H7 (cell line): ENCODE measurements around the gene MANBA. TPM values are rescaled to one million over a fixed set of nuclear protein-coding genes. Genes with fewer than 3 reads are reported as not detected.

Experiments used
- DNase-seq: peaks from one replicate; pipeline ENCODE4 v3.0.0; 2012
- H3K27me3 ChIP-seq: 2 replicates; pipeline ENCODE4 v1.6.0; 2011; ENCODE audit warnings: mild to moderate bottlenecking, low read length; ENCODE audit not compliant: control insufficient read depth, insufficient read depth
- H3K36me3 ChIP-seq: replicated peaks from 2 replicates; pipeline ENCODE4 v1.5.1; 2011; ENCODE audit warnings: low read length; ENCODE audit not compliant: control insufficient read depth, insufficient read depth
- H3K4me3 ChIP-seq: 2 replicates; pipeline ENCODE4 v1.5.1; 2011; ENCODE audit warnings: low read depth, mild to moderate bottlenecking, control low read depth, low read length, moderate library complexity; ENCODE audit not compliant: insufficient read depth
- total RNA-seq: library from RNA; depleted of rRNA; stranded (reverse); fragments of >200 nt; shearing (Covaris generic); gene quantifications from 2 replicates; pipeline ENCODE4 v1.2.3, GENCODE V29; 2014; rRNA removed

The MANBA gene
- 16.1 and 31.8 TPM in 2 replicates for total RNA-seq

DNA sequence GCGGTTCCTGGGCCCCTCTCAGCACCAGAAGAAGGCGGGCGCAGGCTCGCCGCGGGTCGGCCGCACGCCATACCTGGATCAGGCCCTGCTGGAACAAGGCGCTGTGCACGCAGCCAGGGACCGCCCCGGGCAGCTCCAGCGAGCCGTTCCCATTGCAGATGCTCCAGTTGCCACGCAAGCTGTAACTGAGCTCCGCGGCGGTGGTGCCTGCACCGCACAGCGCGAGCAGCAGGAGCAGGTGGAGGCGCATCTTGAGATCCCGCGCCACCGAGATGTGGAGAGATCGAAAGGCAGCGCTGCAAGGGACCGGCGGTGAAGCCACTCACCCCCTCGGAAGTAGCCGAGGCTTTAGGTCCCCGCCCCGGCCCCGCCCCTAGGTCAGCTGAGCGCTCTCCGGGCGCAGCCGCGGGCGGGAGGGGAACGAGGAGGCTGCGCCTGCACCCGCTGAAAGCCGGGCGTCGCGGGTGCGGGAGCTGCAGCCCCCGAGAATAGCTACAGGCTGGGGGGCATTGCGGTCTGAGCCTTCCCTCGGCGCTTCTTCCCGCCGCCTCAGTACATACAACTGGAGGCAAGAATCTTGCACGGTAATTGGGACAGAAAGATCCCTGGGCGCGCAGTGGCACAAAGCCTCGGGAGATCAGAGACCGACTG is at the start of gene MANBA:
TSS of gene MANBA (minus strand) at position 324 of the 651 bp plus-strand sequence. CDS start at position 250, 74 bp downstream.
- H3K36me3 ChIP-seq: no peaks in the 10 kb centered on the region
- H3K27me3 ChIP-seq: no peaks in the 10 kb centered on the region; the same call in 1 of the 2 replicates
- H3K4me3 ChIP-seq: peak within 1 kb of the TSS; percentile 89
- DNase-seq: peak; percentile 93

DNA sequence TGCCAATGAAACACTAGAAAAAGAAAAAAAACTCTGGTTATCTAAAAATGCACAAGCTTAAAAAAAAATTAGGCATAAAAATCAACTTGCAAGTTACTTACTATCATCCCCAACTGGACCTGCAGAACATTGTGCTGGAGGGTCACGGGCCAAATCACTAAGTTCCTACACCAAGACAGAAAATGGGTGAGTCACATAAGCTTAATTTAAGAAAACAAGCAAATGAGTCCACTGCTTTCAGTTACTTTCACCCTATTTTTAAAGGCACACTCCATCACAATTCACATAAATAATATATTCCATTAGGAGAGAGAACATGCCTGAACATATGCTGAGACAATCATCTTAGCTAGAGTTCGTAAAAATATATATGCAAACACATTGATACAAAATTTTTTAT is 48.9 kb upstream of the MANBA start:
- no peak for DNase-seq
- H3K27me3 ChIP-seq: no peaks in the 10 kb centered on the region
- H3K4me3 ChIP-seq: no peak overlapping the region
- H3K36me3 ChIP-seq: peaks cover 1% of the 10 kb centered on the region

DNA sequence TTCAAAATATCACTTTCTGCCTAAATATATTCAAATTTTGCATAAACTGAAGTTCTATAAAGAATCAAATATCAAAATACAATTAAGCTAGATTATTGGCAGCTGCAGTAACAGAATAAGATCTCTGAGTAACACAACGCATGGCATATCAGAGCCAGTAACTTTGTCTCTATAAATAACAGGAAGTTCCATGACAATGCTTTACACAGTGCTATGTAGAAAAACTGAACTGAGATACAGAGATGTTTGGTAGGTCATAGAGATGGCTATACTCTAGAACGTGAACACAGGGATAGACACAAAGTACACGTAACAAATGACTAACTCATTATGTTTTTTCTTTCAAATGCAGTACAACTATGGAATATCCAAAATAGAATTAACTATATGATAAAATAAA is 48.4 kb upstream of the MANBA start:
- H3K36me3 ChIP-seq: peaks cover 1% of the 10 kb centered on the region
- no peak for DNase-seq
- no peak overlapping the region for H3K4me3 ChIP-seq
- no peaks in the 10 kb centered on the region for H3K27me3 ChIP-seq

DNA sequence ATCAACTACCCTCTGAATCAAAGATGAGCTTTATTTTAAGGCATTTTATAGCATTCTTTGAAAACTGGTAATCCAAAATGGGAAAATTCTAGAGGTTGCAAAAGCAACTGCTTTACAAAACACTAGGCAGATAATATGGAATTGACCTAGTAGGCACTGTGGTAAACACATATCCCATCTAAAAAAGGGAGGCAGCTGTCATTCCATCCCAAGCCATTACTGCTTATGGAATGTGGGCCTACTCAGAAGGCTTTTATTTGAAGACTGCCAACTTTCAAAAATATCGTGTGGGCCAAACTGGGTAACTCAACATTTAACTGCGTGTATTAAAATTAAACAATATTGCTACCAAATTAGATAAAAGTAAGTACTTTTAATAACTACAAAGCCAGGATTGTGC is 47.2 kb upstream of the MANBA start:
- Histone ChIP-seq H3K27me3 (no peaks in the 10 kb centered on the region), H3K36me3 (peaks cover 4% of the 10 kb centered on the region), H3K4me3 (no peak overlapping the region)
- no peak for DNase-seq

DNA sequence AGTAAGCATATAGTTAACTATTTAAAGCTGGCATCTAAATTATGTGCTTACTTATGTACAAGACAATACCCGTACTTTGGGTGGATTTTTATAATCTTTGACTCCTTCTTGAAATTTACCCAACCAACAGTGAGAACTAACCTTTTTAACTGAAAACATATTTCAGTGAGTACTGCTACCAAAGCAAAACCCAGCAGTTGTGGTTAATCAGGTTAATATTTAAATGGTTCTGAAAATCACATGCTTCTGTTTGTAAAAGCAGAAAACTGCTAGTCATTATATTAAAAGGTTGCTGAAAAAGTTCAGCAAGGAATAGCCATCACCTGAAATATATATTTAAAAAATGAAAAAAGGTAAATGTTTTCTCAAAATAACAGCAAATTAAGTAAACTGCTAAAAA is 46.6 kb upstream of the MANBA start:
- no peaks in the 10 kb centered on the region for H3K27me3 ChIP-seq
- DNase-seq: no peak
- H3K4me3 ChIP-seq: no peak overlapping the region
- H3K36me3 ChIP-seq: peaks cover 4% of the 10 kb centered on the region

DNA sequence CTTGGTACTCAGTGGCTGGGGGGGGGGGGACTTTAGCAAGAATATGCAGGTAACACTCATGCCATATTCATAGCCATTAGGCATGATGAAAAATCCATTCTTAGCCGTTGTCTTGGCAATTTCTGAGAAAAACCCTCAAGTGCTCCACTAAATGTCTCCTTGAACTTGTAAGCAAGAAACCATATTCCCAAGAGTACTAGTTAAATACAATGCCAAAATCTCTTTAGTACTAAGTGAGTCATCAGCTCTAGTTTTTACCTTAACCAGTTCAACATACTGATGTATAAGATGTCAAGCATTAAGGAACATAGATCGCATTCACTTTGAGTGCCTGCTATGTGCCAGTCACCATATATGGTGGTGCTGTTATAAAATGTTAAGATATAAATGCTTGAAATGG is 39.0 kb upstream of the MANBA start:
- Histone ChIP-seq H3K4me3 (no peak overlapping the region), H3K27me3 (no peaks in the 10 kb centered on the region), H3K36me3 (peaks cover 16% of the 10 kb centered on the region)
- DNase-seq: no peak

DNA sequence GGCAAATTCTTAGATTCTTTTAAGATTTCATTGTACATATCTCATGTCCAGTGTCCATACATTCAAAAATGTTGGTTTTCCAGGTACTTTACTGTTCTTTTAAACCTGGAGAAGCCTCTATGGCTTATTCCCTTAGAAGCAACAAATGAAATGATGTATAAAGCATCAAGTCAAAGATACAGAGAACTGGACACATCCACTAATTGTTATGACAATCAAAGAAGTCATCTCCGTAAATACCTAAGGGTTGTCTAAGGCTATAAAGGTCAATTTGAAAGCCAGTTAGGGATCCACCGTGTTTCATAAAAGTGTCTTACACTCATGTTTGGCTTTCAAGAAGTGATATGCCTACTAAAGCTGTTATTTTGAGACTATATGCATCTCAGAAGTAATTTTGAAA is 34.2 kb upstream of the MANBA start:
- DNase-seq: no peak
- H3K36me3 ChIP-seq: peaks cover 9% of the 10 kb centered on the region
- no peak overlapping the region for H3K4me3 ChIP-seq

DNA sequence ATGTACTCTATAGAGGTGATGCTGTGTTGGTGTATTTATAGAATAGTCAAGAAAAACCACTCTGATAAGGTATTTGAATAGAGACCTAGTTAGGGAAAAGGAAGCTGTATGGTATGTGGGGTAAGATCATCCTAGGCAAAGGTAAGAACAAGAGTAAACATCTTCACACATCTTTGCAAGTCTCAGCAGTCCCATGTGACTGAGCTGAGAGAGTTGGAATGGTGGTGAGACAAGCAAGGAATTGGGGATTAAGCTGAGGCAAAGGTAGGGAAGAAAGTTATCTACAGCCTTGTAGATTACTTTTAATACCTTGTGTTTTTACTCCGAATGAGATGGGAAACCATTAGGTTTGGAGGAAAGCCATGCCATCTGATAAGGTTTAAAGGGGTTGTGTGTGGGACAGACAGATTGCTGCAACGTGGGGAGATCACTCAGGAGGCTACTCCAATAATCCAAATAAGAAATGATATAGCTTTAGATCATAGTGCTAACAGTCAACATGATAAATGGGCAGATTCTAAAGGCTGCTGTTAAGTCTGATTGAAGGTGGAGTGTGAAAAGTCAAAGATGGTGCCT is 31.7 kb upstream of the MANBA start:
- Histone ChIP-seq H3K4me3 (no peak overlapping the region), H3K27me3 (no peaks in the 10 kb centered on the region), H3K36me3 (peaks cover 3% of the 10 kb centered on the region)
- no peak for DNase-seq

More for the DNA sequence above, 34.2 kb upstream of the MANBA start:
- no peaks in the 10 kb centered on the region for H3K27me3 ChIP-seq

DNA sequence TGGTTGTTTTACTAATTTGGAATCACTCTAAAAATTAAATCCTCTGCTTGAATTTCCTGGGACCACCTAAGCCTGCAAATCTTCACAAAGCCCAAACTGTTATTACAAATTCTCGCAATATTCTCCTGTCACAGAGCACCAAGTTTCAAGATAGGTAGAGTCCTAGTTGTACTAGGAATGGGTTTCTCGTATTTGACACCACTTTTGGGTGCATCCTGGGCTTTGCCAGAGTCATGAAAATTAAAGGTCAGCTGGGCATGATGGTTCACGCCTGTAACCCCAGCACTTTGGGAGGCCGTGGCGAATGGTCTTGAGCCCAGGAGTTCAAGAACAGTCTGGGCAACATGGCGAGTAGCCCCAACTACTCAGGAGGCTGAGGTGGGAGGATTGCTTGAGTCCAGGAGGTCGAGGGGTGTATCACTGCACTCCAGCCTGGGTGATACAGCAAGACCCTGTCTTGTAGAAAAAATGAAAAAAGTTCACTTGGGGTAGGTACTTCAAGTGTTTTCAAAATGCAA is 30.6 kb upstream of the MANBA start:
- no peak overlapping the region for H3K4me3 ChIP-seq
- H3K27me3 ChIP-seq: no peaks in the 10 kb centered on the region
- peaks cover 3% of the 10 kb centered on the region for H3K36me3 ChIP-seq
- DNase-seq: no peak

DNA sequence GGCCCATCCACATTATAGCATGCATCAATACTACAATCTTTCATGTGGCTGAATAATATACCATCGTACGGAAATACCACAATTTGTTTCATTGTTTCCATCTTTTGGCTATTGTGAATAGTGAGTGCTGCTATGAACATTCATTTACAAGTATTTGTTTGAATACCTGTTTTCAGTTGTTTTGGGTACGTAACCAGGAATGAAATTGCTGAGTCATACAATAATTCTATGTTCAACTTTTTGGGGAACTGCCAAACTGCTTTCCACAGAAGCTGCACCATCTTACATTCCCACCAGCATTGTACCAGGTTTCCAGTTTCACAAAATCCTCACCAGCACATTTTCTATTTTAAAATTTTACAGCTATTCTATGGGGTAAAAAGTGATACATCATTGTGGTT is 28.5 kb upstream of the MANBA start:
- Histone ChIP-seq H3K4me3 (no peak overlapping the region), H3K36me3 (no peaks in the 10 kb centered on the region), H3K27me3 (no peaks in the 10 kb centered on the region)
- no peak for DNase-seq

DNA sequence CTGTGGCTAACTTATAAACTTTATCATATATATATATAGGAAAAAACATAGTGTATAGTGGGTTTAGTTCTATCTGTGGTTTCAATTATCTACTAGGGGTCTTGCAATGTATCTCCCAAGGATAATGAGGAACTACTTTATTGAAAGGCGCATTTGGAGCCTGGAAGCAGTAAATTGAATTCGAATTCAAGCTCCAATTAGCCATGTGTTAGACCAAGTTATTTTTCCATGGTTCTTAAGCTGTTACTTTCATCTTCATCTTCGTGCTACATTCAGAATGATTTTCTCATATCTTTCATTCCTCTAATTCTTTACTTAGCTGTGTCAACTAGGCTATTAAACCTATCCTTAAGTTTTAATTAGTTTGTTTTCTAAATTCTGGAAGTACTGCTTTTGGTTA is 27.2 kb upstream of the MANBA start:
- Histone ChIP-seq H3K27me3 (no peaks in the 10 kb centered on the region), H3K4me3 (no peak overlapping the region), H3K36me3 (no peaks in the 10 kb centered on the region)
- no peak for DNase-seq

DNA sequence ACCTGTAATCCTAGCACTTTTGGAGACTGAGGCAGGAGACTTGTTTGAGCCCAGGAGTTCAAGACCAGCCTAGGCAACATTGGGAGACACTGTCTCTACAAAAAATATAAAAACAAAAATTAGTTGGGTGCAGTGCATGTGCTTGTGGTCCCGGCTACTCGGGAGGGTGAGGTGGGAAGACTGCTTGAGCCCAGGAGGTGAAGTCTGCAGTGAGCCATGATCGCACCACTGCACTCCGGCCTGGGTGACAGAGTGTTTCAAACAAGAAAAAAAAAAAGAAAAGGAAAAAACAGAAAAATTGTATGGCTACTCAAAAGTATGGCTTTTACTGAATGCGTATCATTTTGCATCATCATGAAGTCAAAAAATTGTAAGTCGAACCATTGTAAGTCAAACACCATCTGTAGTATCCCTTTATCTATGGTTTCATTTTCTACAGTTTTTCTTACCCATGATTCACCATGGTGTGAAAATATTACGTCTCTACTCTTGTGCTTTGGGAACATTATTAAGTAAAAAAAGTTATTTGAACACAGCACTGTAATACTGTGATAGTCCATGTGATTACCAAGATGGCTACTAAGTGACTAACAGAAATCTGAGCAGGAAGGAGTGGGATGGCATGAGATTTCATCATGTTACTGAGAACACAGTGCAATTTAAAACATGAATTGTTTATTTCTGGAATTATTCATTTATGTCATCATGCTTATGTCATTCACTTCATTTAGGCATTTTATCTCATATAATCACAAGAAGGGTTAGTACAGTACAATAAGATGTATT is 26.5 kb upstream of the MANBA start:
- no peak for DNase-seq
- Histone ChIP-seq H3K4me3 (no peak overlapping the region), H3K36me3 (no peaks in the 10 kb centered on the region), H3K27me3 (no peaks in the 10 kb centered on the region)

DNA sequence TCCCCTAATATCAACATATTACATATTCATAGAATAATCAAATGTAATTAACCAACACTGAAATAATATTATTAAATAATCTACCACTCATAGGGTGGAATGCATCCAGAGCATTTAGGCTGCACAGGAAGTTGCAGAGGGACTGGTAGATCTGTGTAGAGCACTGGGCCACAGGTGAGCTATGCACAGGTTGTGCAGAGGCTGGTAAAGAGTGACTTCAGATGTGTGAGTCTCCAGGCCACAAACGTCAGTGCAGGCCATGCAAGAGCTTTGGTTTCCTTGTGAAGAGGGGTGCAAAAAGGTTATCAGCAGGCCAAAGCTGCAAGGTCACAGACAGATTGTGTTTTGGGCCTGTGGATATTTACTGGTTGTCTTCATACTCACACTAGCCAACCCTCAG is 25.5 kb upstream of the MANBA start:
- Histone ChIP-seq H3K4me3 (no peak overlapping the region), H3K27me3 (no peaks in the 10 kb centered on the region), H3K36me3 (no peaks in the 10 kb centered on the region)
- no peak for DNase-seq

DNA sequence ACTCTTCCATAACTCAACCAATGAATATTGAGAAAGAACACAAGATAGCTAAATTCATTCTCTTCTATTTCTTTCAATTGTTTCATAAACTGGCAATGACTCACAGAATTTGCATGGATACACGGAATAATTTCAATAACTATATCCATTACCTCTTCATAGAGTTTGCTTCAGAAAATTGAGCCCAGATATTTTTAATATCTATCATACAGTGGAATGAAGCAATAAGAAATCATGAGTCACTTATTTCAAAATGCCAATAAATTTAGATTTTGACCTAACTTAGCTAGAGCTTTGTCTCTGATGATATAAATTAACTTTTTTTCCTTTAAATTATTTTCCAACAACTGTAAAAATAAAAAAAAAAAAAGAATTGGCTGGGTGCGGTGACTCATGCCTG is 22.2 kb upstream of the MANBA start:
- DNase-seq: no peak
- Histone ChIP-seq H3K36me3 (no peaks in the 10 kb centered on the region), H3K27me3 (no peaks in the 10 kb centered on the region), H3K4me3 (no peak overlapping the region)

DNA sequence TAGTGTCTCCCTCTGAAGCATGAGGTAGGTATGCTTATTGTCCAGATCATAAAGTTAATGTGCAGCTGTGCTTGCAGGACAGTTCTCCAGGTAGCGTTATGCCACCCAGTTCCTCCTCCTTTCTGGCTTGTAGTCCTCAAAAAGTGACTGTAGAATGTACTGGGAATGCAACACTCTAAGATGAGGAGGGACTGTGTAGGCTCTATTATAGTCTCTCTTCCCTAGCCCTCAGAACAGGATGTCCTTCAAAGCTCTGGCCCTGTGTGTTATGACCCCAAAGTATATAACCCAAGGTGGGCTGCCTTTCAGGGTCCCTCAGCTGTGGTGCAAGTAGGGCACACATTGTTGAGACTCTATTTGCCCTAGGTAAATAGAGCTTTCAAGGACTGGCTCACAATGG is 20.8 kb upstream of the MANBA start:
- no peak for DNase-seq
- no peaks in the 10 kb centered on the region for H3K36me3 ChIP-seq
- no peak overlapping the region for H3K4me3 ChIP-seq
- no peaks in the 10 kb centered on the region for H3K27me3 ChIP-seq
